GM15510 (cell line): ENCODE results near the gene SCLY.

Source experiments
- POLR2A ChIP-seq: IDR thresholded peaks from 3 replicates; pipeline ENCODE4 v1.6.1; 2011; ENCODE audit warnings: borderline replicate concordance; ENCODE audit not compliant: insufficient read length; ENCODE audit errors: extremely low read depth

SCLY gene

DNA sequence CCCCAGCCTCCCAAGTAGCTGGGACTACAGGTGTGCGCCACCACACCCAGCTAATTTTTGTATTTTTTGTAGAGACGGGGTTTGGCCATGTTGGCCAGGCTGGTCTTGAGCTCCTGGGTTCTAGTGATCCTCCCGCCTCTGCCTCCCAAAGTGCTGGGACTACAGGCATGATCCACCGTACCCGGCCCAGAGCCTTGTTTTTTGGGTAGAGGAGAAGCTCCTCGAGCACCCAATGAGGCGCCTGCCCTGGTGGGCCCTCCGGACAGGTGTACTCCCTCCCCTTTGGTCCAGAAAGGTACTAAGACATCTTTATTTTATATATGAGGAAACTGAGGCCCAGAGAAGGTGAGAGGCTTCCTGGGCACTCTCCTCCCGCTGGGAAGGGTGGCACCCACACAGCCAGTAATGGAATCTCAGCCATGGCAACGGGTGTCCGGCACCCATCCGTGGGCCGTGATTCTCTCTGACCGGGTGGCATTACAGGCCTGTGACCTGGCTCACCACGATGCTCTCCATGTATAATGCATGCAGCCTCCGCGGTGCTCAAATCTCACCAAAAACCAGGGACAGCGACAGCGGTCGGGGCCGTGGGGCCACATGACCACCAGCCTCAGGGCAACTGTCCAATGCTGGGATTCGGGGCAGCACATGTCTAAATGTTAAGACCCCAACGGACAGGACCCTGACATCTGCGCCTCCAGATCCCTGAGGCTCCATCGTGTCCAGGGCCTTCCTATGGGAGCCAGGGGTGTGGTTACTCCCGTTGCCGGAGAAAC lies 60.9 kb downstream of the SCLY start:
- TF ChIP-seq POLR2A: no peak

DNA sequence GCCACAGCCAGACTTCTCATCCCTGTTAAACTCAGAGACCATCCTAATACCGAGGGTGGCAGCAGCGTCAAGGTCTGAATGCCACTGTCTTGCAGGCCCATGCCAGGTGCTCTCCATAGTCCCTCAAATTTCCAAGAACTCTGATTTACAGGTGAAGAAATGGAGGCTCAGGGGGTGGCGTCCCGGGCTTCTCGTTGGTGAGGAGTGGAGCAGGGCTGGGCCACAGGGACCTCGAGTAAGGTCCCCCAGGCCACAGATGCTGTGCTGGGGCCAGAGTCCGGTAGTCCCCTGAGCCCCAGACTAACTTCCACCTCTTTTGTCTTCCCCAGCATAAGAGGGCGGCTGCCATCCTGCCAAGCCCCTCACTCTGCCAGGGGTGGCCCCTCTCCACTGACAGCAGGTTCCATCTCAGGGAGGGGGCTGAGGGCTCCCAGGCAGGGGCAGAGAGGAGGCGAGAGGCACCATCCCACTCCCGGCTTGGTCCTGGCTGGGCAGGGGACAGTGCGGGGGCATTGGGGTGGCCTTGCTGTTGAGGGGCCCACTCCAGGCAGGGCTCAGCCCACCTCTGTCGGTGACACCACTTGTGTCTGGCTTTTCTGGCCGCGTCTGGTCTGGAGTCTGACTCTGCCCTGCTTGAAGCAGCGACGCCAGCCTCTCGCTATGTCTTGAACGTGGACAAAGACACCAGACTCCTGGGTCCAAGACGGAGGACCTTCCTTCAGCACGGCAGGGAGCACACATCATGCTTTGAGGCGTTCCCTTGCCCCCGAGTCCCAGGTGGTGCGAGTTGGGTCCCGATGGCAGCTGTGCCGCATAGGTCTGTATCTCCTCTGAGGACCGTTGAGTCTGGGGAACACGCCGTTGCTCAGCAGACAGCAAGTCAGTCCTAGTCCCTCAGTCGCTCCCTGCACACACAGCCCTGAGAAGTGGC lies 61.8 kb downstream of the SCLY start:
- no peak for TF ChIP-seq POLR2A

DNA sequence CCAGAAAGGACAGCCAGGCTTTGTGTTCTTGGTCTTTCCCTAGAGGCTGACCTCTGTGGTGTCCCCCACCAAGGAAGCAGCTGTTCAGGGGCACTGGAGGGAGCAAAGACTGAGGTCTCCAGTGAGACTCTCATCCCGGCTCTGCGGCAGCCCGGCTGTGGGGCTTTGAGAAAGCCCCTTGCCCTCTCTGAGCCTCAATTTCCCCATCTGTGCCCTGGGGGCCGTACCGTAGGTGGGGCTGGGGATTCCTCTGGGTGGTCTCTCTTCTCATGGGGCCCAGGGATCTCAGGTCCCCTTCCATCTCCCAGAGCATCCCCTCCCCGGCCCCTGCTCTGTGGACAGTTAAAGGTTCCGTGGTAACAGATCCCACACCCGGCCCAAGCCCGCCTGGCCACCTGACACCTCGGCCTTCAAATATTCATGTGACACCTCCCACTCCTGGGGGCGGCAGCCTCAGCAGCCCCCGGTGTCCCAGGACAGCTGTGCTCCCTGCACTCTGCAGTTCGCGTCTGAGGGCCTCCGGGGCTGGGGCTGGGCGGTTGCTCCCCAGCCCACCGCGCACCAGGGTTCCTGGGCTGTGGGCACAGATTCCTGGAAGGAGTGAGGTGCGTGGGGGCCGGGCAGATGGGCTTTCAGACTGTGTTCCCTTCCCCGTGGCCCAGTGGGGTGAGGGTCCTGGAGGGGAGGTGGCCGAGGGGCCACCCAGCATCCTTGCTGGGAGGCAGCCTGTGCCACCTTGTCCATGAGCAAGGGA lies 62.6 kb downstream of the SCLY start:
- TF ChIP-seq POLR2A: no peak

DNA sequence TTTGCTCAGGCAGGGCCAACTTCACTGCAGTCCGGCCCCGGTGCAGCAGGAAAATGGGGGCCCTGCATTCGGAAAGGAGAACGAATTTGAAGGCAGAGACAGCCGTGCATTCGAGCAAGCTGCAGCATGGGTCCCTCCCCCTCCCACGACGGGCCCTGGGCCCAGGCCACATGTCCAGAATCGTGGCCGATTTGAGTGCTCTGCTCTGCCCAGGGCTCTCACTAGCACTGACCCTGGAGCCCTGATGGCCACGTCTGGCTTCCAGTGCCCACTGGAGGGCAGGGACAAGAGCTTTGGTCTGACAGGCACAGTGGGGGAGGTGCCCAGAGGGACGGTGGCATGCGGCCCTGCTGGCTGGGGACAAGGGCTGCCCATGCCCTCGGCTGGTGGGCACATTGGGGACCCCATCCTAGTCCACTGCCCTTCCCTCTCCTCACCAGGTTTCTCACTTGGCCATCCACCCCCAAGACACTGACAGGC lies 63.2 kb downstream of the SCLY start:
- TF ChIP-seq POLR2A: no peak

DNA sequence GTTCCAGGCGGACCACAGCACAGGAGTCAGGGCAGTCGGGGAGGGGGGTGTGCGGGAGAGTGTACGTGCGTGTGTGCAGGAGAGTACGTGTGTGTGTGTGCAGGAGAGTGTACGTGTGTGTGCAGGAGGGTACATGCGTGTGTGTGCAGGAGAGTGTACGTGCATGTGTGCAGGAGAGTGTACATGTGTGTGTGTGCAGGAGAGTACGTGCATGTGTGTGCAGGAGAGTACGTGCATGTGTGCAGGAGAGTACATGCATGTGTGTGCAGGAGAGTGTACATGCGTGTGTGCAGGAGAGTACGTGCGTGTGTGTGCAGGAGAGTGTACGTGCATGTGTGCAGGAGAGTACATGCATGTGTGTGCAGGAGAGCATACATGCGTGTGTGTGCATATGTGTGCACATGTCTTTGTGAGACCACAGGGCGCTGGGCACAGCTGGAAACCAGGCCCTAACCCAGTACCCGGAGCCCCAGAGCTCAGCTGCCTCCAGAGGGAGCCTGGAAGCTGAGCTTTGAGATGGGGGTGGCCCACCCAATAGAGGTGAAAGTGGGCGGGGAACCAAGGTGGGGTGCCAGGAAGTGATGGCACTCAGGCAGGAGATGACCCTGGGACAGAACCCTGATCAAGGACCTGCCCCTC lies 63.8 kb downstream of the SCLY start:
- TF ChIP-seq POLR2A: no peak

DNA sequence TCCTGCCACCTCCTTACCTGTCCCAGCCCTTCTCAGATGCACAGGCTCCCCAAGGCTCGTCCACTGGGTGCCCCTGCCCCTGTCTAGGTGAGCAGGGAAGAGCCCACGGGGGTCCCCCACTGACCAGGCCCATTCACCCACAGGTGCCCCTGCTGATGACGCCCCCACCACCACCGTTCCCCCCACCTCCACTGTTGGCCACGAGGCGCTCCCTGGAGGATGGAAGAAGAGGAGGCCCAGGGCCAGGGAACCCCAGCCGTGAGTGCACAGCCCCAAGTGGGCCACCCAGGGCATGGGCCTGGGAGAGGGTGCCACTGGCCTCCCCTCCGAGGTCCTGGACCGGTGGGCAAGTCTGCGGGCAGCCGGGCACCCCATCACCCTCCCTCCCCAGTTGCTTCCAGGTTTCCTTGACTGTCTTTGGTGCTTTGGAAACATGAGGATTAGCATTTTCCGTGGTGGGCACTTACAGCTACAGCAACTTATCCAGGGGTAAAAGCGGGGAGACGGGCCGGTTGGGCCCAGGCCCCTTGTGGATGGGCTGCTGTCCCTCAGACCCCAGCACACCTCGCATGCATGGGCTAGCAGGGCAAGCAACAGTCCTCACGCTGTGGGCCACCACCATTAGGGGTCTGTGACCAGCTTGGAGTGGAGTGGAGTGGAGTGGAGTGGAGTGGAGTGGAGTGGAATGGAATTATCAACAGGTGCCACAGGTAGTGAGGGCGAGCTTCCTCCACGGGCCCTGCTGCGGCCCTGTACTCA lies 64.5 kb downstream of the SCLY start:
- TF ChIP-seq POLR2A: no peak

DNA sequence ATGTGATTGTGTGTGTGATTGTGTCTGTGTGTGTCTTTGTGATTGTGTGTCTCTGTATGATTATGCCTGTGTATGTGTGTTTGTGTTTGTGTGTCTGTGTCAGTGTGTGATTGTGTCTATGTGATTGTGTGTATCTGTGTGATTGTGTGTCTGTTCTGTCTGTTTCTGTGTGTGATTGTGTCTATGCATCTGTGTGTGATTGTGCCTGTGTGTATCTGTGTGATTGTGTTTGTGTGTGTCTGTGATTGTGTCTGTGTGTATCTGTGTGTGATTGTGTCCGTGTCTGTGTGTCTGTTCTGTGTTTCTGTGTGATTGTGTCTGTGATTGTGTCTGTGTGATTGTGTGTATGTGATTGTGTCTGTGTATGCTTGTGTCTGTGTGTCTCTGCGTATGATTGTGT lies 65.5 kb downstream of the SCLY start:
- TF ChIP-seq POLR2A: no peak

DNA sequence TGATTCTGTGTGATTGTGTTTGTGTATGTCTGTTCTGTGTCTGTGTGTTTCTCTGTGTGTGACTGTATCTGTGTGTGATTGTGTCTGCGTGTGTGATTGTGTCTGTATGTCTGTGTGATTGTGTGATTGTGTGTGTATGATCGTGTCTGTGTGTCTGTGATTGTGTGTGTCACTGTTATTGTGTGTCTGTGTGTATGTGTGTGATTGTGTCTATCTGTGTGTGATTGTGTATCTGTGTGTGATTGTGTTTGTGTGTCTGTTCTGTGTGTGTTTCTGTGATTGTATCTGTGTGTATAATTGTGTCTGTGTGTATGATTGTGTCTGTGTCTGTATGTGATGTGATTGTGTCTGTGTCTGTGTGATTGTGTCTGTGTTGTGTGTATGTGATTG lies 66.0 kb downstream of the SCLY start:
- TF ChIP-seq POLR2A: no peak

DNA sequence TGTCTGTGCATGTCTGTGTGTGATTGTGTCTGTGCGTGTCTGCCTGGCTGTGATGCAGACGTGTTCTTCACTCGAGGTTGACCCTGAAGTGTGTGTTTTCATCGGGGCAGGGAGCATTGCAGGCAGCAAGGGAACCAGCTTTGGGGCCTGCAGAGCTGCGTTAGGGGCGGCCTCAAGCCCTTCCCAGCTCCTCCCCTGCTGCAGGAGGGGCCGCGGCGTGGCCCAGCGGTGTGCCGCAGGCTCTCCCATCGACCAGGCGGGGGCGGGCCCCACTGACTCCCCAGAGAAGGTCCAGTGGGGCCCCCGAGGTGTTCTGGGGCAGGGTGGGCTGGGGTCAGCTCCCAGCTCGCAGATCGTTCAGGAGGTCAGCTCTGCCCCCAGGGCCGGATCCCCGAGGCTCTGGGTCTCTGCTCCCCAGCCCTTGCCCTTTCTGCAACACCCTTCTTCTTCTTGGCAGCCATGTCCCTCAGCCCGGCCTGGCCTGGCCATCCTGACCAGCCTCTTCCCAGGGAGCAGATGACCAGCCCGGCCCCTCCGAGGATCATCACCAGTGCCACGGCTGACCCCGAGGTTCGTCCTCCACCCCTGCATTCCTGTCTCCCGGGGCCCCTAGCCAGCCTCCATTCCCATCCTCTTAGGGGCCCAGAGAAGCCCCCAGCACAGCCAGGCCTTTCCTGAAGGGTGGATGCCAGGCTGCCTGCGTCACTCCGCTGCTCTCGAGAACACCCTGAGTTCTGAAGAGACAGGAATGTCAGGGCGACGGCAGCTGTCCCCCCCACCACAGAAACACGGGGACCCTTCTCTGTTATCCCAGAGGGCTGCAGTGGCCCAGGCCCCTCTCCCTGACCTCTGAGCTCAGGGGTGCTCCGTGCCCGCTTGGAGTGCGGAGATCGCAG lies 66.6 kb downstream of the SCLY start:
- TF ChIP-seq POLR2A: no peak

DNA sequence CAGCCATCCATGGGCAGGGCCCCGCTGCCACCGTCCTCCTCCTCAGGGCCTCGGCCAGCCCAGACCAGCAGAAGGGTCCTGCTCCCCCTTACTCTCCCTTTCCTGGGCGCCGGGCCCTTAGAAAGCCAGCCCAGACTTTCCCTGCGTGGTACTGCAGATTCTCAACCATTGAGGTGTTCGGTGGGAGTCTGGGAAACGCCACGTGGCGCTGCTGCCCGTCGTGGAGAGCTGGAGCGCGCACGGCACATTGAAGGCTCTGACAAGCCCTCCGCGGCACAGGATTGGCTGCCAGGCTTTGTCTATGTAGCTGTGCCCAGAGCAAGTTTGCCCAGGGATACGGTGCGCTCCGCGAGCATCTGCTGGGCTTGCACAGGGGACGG lies 67.2 kb downstream of the SCLY start:
- no peak for TF ChIP-seq POLR2A

DNA sequence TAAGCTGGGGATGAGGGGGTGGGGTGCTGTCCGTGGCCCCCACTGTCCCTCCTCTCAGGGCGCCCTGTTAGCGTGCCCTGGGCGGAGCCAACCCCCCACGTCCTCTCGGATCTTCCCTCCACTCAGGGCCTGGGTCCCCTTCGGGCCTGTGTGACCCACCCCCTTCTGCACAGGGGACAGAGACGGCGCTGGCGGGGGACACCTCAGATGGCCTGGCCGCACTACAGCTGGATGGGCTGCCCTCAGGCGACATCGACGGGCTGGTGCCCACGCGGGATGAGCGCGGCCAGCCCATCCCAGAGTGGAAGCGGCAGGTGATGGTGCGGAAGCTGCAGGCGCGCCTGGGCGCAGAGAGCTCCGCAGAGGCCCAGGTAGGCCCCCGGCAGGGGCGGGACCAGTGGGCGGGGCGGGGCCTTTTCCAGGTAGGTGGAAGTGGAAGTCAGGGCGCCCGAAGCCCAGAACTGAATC lies 67.8 kb downstream of the SCLY start:
- TF ChIP-seq POLR2A: no peak

DNA sequence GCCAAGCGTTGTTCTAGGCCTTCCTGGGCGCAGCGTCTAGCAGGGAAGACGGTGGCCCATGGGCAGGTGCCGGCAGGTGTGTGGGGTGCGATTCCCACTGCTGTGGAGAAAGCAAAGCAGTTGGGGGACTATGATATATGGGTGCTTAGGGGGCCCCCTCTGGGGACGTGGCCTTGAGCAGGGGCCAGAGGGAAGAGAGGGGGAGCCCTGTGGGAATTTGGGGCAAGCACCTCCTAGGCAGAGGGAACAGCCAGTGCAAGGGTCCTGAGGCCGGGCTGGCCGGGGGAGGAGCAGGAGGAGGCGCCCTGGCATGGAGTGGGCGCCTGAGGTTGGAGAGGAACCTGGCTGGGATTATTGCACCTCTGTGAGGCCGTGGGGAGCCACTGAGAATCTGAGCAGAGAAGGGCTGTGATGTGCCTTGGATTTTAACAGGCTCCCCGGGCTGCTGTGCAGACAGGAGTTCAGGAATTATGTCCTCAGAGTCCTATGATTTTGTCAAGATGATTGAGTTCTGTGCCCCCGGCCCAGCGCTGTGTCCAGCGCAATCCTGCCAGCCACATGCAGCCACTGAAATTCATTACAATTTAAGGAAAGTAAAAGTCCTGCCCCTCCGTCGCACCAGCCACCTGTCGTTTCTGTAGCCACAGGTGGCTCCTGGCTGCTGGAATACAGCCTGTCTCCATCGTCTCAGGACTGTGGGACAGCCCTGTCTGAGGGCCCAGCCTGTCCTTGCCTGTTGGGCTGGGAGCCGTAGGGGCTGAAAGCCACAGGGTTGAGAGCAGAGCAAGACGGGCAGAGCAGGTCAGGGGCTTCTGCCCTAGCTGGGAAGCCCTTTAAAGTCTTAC lies 68.6 kb downstream of the SCLY start:
- TF ChIP-seq POLR2A: no peak
